Activated naive CD8-positive, alpha-beta T cell treated with anti-CD3 and anti-CD28 coated beads, Interleukin-2, amount 50 U/mL, for 24 hours (primary cell): ENCODE measurements around the gene IPPK.
"Not testable (repeated sequence)": the region's sequence is repeated elsewhere in the genome, so short reads cannot be mapped to it uniquely, and the experiment has no call there.

Experiments
- ATAC-seq: fragments of 150-1000 bp; cut with Tn5 transposase; one replicate; pipeline ENCODE4 v1.10.0; 2021
- DNase-seq: peaks from one replicate; pipeline ENCODE4 v3.0.0; 2021
- H3K27ac Mint-ChIP-seq: one replicate; pipeline ENCODE4 v1.8.0; 2021; ENCODE audit warnings: mild to moderate bottlenecking, mixed read lengths
- H3K27me3 Mint-ChIP-seq: one replicate; pipeline ENCODE4 v1.8.0; 2021; ENCODE audit warnings: mixed read lengths
- H3K36me3 Mint-ChIP-seq: one replicate; pipeline ENCODE4 v1.8.0; 2021; ENCODE audit warnings: low read depth, mixed read lengths
- H3K4me1 Mint-ChIP-seq: one replicate; pipeline ENCODE4 v1.8.0; 2021; ENCODE audit warnings: mixed read lengths
- H3K4me3 Mint-ChIP-seq: one replicate; pipeline ENCODE4 v1.8.0; 2021; ENCODE audit warnings: mild to moderate bottlenecking, moderate library complexity, mixed read lengths
- H3K9me3 Mint-ChIP-seq: one replicate; pipeline ENCODE4 v1.8.0; 2021; ENCODE audit warnings: mixed read lengths

IPPK gene

DNA sequence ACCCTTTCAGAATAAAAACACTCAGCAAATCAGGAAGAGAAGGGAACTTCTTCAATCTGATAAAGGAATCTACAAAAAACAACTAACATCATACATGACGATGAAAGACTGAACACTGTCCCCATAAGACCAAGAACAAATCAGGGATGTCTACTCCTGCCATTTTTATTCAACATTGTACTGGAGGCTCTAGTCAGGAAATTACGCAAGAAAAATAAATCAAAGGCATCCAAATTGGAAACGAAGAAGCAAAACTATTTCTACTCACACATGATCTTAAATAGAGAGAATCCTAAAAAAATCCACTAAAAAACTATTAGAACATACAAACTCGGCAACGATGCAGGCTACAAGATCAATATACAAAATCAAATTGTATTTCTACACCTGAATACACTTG lies 42.3 kb downstream of the IPPK start:
- Mint-ChIP-seq H3K27me3 (no peaks in the 10 kb centered on the region), H3K4me1 (peaks cover 34% of the 10 kb centered on the region), H3K4me3 (no peak overlapping the region), H3K27ac (no peak overlapping the region), H3K9me3 (no peaks in the 10 kb centered on the region), H3K36me3 (peaks cover 62% of the 10 kb centered on the region)
- ATAC-seq = no peak
- no peak for DNase-seq

GRCh38 chr9:92626484-92626883 lies 43.4 kb downstream of the IPPK start:
- Mint-ChIP-seq H3K4me3 (no peak overlapping the region), H3K27me3 (no peaks in the 10 kb centered on the region), H3K27ac (no peak overlapping the region), H3K36me3 (peaks cover 57% of the 10 kb centered on the region), H3K4me1 (peaks cover 22% of the 10 kb centered on the region), H3K9me3 (no peaks in the 10 kb centered on the region)
- DNase-seq (no peak), ATAC-seq (no peak)

DNA sequence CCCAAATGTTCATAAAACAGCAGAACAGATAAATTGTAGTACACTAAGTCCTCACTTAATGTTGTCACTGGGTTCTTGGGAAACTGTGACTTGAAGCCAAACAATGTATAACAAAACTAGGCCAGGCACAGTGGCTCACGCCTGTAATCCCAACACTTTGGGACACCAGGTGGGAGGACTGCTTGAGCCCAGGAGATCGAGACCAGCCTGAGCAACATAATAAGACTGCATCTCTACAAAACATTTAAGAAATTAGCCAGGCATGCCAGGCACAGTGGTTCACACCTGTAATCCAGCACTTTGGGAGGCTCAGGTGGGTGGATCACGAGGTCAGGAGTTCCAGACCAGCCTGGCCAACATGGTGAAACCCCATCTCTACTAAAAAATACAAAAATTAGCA lies 46.0 kb downstream of the IPPK start:
- DNase-seq, H3K4me3 Mint-ChIP-seq, H3K4me1 Mint-ChIP-seq, H3K27me3 Mint-ChIP-seq, H3K27ac Mint-ChIP-seq, ATAC-seq, H3K9me3 Mint-ChIP-seq: not testable (repeated sequence)
- peaks cover 52% of the 10 kb centered on the region for H3K36me3 Mint-ChIP-seq

DNA sequence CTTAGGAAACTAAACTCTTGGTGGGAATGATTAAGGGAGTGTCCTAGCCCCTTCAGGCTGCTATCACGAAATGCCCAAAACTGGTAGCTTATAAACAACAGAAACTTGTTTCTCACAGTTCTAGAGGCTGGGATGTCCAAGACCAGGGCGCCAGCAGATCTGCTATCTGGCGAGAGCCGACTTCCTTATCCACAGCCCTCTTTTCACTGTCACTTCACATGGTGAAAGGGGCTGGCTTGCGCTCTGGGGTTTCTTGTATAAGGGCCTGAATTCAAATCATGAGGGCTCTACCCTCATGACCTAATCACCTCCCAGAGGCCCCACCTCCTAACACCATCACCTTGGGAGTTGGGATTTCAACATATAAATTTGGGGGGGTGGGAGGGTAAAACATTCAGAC lies 49.1 kb downstream of the IPPK start:
- no peak for DNase-seq
- H3K4me3 Mint-ChIP-seq = no peak overlapping the region
- H3K9me3 Mint-ChIP-seq = no peaks in the 10 kb centered on the region
- H3K4me1 Mint-ChIP-seq = peaks cover 5% of the 10 kb centered on the region
- H3K27me3 Mint-ChIP-seq = no peaks in the 10 kb centered on the region
- H3K27ac Mint-ChIP-seq = no peak overlapping the region
- H3K36me3 Mint-ChIP-seq = peaks cover 30% of the 10 kb centered on the region
- ATAC-seq = no peak

DNA sequence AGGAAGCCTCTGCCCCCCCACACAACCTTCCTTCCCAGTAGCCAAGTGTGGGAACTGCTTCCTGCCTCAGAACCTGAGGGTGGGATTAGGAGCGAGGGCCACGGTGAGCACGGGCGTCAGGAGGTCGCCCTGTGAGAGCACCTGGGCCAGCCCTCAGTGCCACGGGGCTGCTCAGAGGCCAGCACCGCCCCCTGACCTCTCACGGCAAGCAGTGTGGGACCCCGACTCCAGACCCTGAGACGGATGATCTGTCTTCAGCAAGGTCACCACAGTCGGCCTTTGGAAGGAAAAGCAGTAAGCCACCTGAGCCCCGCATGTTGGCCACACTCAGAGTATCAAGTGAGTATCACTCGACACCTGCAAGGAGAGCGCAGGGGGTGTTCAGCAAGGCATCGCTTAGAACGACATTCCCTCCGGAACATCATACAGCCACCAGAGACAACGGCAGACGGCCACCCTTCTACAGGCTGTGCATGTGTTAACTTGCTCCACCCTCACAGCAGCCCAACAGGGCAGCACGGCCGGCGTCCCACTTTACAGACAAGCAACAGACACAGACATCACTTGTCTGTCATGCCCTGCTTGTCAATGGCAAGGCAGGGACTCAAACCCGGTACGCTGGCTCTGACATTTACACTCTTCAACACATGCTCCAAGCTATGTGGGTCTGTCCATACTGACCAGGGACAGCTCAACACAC lies 50.2 kb downstream of the IPPK start:
- DNase-seq (no peak), ATAC-seq (no peak)
- H3K36me3 Mint-ChIP-seq = peaks cover 35% of the 10 kb centered on the region
- no peaks in the 10 kb centered on the region for H3K27me3 Mint-ChIP-seq
- no peak overlapping the region for H3K27ac Mint-ChIP-seq
- H3K9me3 Mint-ChIP-seq = no peaks in the 10 kb centered on the region
- no peak overlapping the region for H3K4me3 Mint-ChIP-seq
- H3K4me1 Mint-ChIP-seq = no peaks in the 10 kb centered on the region

- H3K4me3 Mint-ChIP-seq = no peak overlapping the region
- H3K27me3 Mint-ChIP-seq = no peaks in the 10 kb centered on the region
- H3K9me3 Mint-ChIP-seq = no peaks in the 10 kb centered on the region
- ATAC-seq = no peak
- no peaks in the 10 kb centered on the region for H3K4me1 Mint-ChIP-seq
- no peak for DNase-seq
- no peak overlapping the region for H3K27ac Mint-ChIP-seq
- peaks cover 36% of the 10 kb centered on the region for H3K36me3 Mint-ChIP-seq
Measured at GRCh38 chr9:92618633-92619225, 51.2 kb downstream of the IPPK start.

DNA sequence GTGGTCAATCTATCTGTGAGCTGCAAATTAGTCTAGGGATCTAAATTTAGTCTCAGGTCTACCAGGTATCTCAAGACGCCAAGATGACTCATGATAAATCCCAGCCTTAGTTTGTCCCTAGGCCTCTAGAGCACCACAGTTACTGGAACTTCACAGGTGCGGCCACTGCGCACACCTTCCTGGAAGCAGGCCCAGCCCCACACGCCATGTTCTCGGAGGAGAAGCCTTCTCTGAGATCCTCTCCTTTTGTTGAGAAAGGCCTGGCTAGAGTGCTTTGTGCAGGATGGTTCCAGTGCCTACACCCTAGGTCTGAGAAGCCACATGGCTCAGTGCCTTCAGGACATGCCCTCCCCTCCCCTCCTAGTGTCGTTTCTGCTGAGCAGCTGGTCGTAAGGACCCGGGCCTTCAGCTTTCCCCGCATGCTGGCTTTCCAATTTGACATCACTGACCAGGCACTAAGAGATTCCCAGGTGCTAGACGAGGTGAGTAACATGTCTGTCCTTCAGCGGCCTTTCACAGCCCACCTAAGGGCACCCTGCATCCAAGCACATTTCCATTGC lies 51.9 kb downstream of the IPPK start:
- Mint-ChIP-seq H3K27me3 (no peaks in the 10 kb centered on the region), H3K4me1 (no peaks in the 10 kb centered on the region), H3K9me3 (no peaks in the 10 kb centered on the region), H3K4me3 (no peak overlapping the region), H3K36me3 (peaks cover 32% of the 10 kb centered on the region), H3K27ac (no peak overlapping the region)
- DNase-seq (no peak), ATAC-seq (no peak)

GRCh38 chr9:92617195-92617813 lies 52.6 kb downstream of the IPPK start:
- H3K36me3 Mint-ChIP-seq = peaks cover 32% of the 10 kb centered on the region
- H3K27ac Mint-ChIP-seq = no peak overlapping the region
- no peak for DNase-seq
- H3K4me3 Mint-ChIP-seq = no peak overlapping the region
- no peak for ATAC-seq
- H3K9me3 Mint-ChIP-seq = no peaks in the 10 kb centered on the region
- H3K4me1 Mint-ChIP-seq = no peaks in the 10 kb centered on the region
- no peaks in the 10 kb centered on the region for H3K27me3 Mint-ChIP-seq

GRCh38 chr9:92616655-92617111 lies 53.2 kb downstream of the IPPK start:
- no peak for DNase-seq
- H3K27ac Mint-ChIP-seq = no peak overlapping the region
- ATAC-seq = no peak
- H3K4me3 Mint-ChIP-seq = no peak overlapping the region
- no peaks in the 10 kb centered on the region for H3K27me3 Mint-ChIP-seq
- H3K9me3 Mint-ChIP-seq = no peaks in the 10 kb centered on the region
- peaks cover 36% of the 10 kb centered on the region for H3K36me3 Mint-ChIP-seq
- H3K4me1 Mint-ChIP-seq = no peaks in the 10 kb centered on the region

GRCh38 chr9:92616199-92616641 lies 53.7 kb downstream of the IPPK start:
- Mint-ChIP-seq H3K27ac (no peak overlapping the region), H3K4me3 (no peak overlapping the region), H3K4me1 (no peaks in the 10 kb centered on the region), H3K27me3 (no peaks in the 10 kb centered on the region), H3K36me3 (peaks cover 36% of the 10 kb centered on the region), H3K9me3 (no peaks in the 10 kb centered on the region)
- ATAC-seq = no peak
- DNase-seq = no peak

DNA sequence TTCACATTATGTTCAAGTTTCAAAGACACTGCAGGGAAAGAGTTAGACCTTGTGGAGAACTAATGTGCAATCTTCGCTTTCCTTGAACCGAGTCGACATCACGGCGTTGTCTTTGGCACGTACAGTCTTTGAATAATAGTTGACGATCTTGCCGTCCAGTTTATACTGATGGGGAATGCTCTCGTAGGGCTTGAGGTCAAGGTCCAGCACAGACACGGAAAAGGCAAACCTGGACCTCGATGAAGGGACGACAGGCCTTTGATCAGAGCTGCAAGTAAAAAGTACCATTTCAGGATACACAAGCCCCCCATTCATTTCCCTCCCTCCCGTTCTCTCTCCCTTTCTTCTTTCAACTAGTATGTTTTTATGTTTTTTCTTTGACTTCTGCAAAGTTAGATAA lies 54.1 kb downstream of the IPPK start:
- H3K27ac Mint-ChIP-seq = no peak overlapping the region
- no peaks in the 10 kb centered on the region for H3K27me3 Mint-ChIP-seq
- DNase-seq (no peak), ATAC-seq (no peak)
- no peaks in the 10 kb centered on the region for H3K9me3 Mint-ChIP-seq
- no peak overlapping the region for H3K4me3 Mint-ChIP-seq
- H3K36me3 Mint-ChIP-seq = peaks cover 36% of the 10 kb centered on the region
- H3K4me1 Mint-ChIP-seq = no peaks in the 10 kb centered on the region

DNA sequence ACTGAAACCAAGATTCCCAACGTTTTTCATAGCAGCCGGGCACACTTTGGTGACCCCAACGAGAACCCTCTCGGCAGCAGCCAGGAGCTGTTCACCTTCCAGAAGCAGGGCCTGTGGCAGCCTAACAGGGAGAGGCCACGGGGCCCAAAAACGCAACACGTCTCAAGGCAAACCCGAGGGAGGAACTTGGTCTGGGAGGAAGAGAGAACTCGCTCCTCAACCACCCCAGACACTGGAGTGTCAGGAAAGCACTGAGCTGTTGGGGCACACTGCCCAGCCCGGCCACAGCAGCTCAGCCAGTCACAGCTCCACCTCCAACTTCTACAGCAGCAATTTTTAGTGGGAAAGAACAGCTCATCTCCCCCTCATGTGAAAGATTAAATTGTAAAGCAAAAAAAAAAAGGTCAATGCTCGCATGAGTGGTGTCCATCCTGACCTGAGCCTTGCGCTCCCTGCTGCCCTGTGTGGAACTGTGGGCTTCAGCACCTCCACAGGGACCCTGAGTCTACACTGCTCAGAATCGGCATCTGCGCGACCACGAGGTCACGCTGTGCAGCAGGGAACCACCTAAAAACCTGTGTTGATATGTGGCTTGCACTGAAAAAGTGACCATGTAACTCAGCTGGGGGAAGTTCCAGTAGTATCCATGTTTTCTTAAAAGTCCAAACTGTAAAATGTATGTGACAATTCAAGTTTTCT lies 55.0 kb downstream of the IPPK start:
- H3K36me3 Mint-ChIP-seq = peaks cover 29% of the 10 kb centered on the region
- no peaks in the 10 kb centered on the region for H3K4me1 Mint-ChIP-seq
- no peak overlapping the region for H3K4me3 Mint-ChIP-seq
- H3K27ac Mint-ChIP-seq = no peak overlapping the region
- ATAC-seq = no peak
- no peaks in the 10 kb centered on the region for H3K27me3 Mint-ChIP-seq
- no peak for DNase-seq
- H3K9me3 Mint-ChIP-seq = no peaks in the 10 kb centered on the region

GRCh38 chr9:92614123-92614510 lies 55.8 kb downstream of the IPPK start:
- peaks cover 27% of the 10 kb centered on the region for H3K36me3 Mint-ChIP-seq
- H3K27me3 Mint-ChIP-seq = no peaks in the 10 kb centered on the region
- H3K9me3 Mint-ChIP-seq = no peaks in the 10 kb centered on the region
- H3K4me1 Mint-ChIP-seq = no peaks in the 10 kb centered on the region
- no peak for DNase-seq
- no peak overlapping the region for H3K4me3 Mint-ChIP-seq
- no peak overlapping the region for H3K27ac Mint-ChIP-seq
- ATAC-seq = no peak

- H3K27ac Mint-ChIP-seq = no peak overlapping the region
- H3K27me3 Mint-ChIP-seq = no peaks in the 10 kb centered on the region
- H3K4me3 Mint-ChIP-seq = no peak overlapping the region
- peaks cover 27% of the 10 kb centered on the region for H3K36me3 Mint-ChIP-seq
- H3K9me3 Mint-ChIP-seq = no peaks in the 10 kb centered on the region
- no peak for DNase-seq
- no peak for ATAC-seq
- H3K4me1 Mint-ChIP-seq = no peaks in the 10 kb centered on the region
Measured at GRCh38 chr9:92613268-92614122, 56.4 kb downstream of the IPPK start.
